HepG2 (cell line): Measurements from ENCODE around the gene HK2. TPM values are rescaled to one million over a fixed set of nuclear protein-coding genes. Genes with fewer than 3 reads are reported as not detected.

Experiments used
- CCDC6 ChIP-seq: sonication (generic); formaldehyde crosslinking; IDR thresholded peaks from 2 replicates; pipeline ENCODE4 v1.8.1; 2022; ENCODE audit warnings: mild to moderate bottlenecking, missing genetic modification reagents, moderate library complexity
- CREBL2 ChIP-seq: sonication (generic); formaldehyde crosslinking; IDR thresholded peaks from 2 replicates; pipeline ENCODE4 v1.8.1; 2023; ENCODE audit warnings: missing genetic modification reagents, mild to moderate bottlenecking, borderline replicate concordance
- ELF4 ChIP-seq: sonication (generic); formaldehyde crosslinking; IDR thresholded peaks from 2 replicates; pipeline ENCODE4 v1.5.0; 2020; ENCODE audit warnings: missing genetic modification reagents, mild to moderate bottlenecking, moderate library complexity, borderline replicate concordance
- FIP1L1 ChIP-seq: fragments of 200-400 bp; formaldehyde crosslinking; IDR thresholded peaks from 2 replicates; pipeline ENCODE4 v1.6.1; 2018; ENCODE audit warnings: low read depth, mild to moderate bottlenecking, low read length, moderate library complexity, borderline replicate concordance; ENCODE audit not compliant: insufficient read depth
- FOXO4 ChIP-seq: sonication (generic); formaldehyde crosslinking; conservative IDR thresholded peaks from 2 replicates; pipeline ENCODE4 v1.8.1; 2023; ENCODE audit warnings: missing genetic modification reagents
- HOXA3 ChIP-seq: sonication (generic); formaldehyde crosslinking; IDR thresholded peaks from 2 replicates; pipeline ENCODE4 v1.5.0; 2020; ENCODE audit warnings: missing genetic modification reagents
- LCORL ChIP-seq, 2 experiments: fragments of 450-650 bp in 1 of 2; sonication (generic) in 1 of 2; formaldehyde crosslinking in 1 of 2; IDR thresholded peaks; 2 replicates each; pipeline versions ENCODE4 v1.5.0 to v1.6.1; 2017 to 2020; ENCODE audit warnings: antibody characterized with exemption in 1 of 2, missing genetic modification reagents in 1 of 2
- MED1 ChIP-seq: sonication (generic); formaldehyde crosslinking; IDR thresholded peaks from 2 replicates; pipeline ENCODE4 v1.4.0; 2020; ENCODE audit warnings: missing genetic modification reagents
- SRSF9 ChIP-seq: fragments of 200-400 bp; formaldehyde crosslinking; IDR thresholded peaks from 2 replicates; pipeline ENCODE4 v1.6.1; 2018; ENCODE audit warnings: borderline replicate concordance, mild to moderate bottlenecking, low read depth, low read length; ENCODE audit not compliant: insufficient read depth, poor library complexity, severe bottlenecking
- TOPORS ChIP-seq: sonication (generic); formaldehyde crosslinking; IDR thresholded peaks from 2 replicates; pipeline ENCODE4 v1.8.0; 2023; ENCODE audit warnings: mild to moderate bottlenecking, missing genetic modification reagents
- ZMYM4 ChIP-seq: sonication (generic); formaldehyde crosslinking; IDR thresholded peaks from 2 replicates; pipeline ENCODE4 v1.8.1; 2023; ENCODE audit warnings: mild to moderate bottlenecking, missing genetic modification reagents
- ZNF563 ChIP-seq: sonication (generic); formaldehyde crosslinking; IDR thresholded peaks from 2 replicates; pipeline ENCODE4 v1.8.0; 2022; ENCODE audit warnings: mild to moderate bottlenecking, moderate library complexity, missing genetic modification reagents
- ZNF598 ChIP-seq: sonication (generic); formaldehyde crosslinking; IDR thresholded peaks from 2 replicates; pipeline ENCODE4 v1.5.1; 2020; ENCODE audit warnings: mild to moderate bottlenecking, missing genetic modification reagents, borderline replicate concordance
- polyA plus RNA-seq, 8 experiments: library from polyadenylated mRNA; depleted of rRNA in 3 of 8; stranded (reverse) in 7 of 8; unstranded in 1 of 8; fragments of >200 nt; fragmentation: Illumina TruSeq in 4 of 8; extraction: Trizol in 4 of 8; gene quantifications; 2 replicates each; pipeline versions ENCODE4 v1.2.1 to v1.2.3, GENCODE V29; 2011 to 2016; ENCODE audit warnings: low read depth in 4 of 8, missing spikeins in 1 of 8, mixed read lengths in 1 of 8; ENCODE audit not compliant: insufficient read depth in 1 of 8
- total RNA-seq, 5 experiments: library from RNA; depleted of rRNA; stranded (reverse); fragments of >200 nt; fragmentation: Illumina TruSeq; extraction: Trizol; gene quantifications; 2 replicates each; pipeline ENCODE4 v1.2.3, GENCODE V29; 2016; ENCODE audit warnings: low read depth in 1 of 5
- TF ChIP-seq, protein P1 (sequence below): sonication (generic); formaldehyde crosslinking; IDR thresholded peaks from 2 replicates; pipeline ENCODE4 v1.9.0; 2022; ENCODE audit warnings: missing genetic modification reagents, mild to moderate bottlenecking, borderline replicate concordance
- TF ChIP-seq, protein P2 (sequence below): sonication (generic); formaldehyde crosslinking; IDR thresholded peaks from 2 replicates; pipeline ENCODE4 v1.8.1; 2023; ENCODE audit warnings: mild to moderate bottlenecking, missing genetic modification reagents
- TF ChIP-seq, protein P3 (sequence below): sonication (generic); formaldehyde crosslinking; IDR thresholded peaks from 2 replicates; pipeline ENCODE4 v1.5.0; 2020; ENCODE audit warnings: missing genetic modification reagents
- TF ChIP-seq, protein P4 (sequence below): sonication (generic); formaldehyde crosslinking; IDR thresholded peaks from 2 replicates; pipeline ENCODE4 v1.4.0; 2020; ENCODE audit warnings: low read depth, missing genetic modification reagents

Gene HK2
- total and polyA plus RNA-seq, 2 of the 13 experiments (the other 11 are each of a cell fraction or from before 2014, with no cell fraction given), result 13.2 to 101 TPM

DNA sequence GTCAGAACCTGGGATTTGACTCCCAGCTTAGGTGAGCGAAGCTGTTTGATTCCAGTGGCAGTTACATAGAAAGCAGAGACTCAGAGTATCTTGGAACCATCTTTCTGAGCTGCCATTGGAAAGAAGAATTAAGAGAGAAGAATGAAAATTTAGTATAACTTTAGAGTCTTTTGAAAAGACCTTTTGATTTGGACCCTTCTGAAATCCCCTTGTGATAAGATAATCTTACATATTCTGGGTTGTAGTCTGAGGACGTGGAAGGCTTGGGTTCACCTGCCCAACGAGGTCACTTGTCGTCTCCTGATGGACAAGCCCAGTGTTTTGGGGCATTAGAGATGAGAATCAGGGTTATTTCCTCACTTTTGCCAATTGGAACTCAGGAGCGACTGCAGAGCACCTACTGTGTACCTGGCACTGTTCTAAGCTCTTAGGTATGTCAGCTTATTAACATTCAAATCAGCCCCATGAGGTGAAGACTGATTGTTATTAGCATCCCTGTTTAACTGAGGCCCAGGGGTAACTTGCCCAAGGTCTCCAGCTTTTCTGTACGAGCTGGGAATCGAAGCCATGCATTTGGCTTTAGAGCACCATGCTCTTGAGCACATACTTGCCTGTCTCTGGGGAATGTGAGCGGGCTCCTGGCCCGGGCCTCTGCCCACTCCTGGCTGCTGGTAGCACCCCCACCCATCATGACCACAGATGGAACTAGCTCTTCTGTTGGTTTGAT, 2.9 kb downstream of the HK2 start (continued):
- TF ChIP-seq LCORL (IDR thresholded peaks at IDR 0.05), result no peak
- no peak for TF ChIP-seq LCORL (CRISPR knock-in tag; IDR thresholded peaks at IDR 0.05)
- TF ChIP-seq, protein P1, sequence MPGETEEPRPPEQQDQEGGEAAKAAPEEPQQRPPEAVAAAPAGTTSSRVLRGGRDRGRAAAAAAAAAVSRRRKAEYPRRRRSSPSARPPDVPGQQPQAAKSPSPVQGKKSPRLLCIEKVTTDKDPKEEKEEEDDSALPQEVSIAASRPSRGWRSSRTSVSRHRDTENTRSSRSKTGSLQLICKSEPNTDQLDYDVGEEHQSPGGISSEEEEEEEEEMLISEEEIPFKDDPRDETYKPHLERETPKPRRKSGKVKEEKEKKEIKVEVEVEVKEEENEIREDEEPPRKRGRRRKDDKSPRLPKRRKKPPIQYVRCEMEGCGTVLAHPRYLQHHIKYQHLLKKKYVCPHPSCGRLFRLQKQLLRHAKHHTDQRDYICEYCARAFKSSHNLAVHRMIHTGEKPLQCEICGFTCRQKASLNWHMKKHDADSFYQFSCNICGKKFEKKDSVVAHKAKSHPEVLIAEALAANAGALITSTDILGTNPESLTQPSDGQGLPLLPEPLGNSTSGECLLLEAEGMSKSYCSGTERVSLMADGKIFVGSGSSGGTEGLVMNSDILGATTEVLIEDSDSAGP (CRISPR knock-in tag), result no peak
- TF ChIP-seq, protein P2, sequence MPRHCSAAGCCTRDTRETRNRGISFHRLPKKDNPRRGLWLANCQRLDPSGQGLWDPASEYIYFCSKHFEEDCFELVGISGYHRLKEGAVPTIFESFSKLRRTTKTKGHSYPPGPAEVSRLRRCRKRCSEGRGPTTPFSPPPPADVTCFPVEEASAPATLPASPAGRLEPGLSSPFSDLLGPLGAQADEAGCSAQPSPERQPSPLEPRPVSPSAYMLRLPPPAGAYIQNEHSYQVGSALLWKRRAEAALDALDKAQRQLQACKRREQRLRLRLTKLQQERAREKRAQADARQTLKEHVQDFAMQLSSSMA (CRISPR knock-in tag), result no peak
- TF ChIP-seq, protein P3, sequence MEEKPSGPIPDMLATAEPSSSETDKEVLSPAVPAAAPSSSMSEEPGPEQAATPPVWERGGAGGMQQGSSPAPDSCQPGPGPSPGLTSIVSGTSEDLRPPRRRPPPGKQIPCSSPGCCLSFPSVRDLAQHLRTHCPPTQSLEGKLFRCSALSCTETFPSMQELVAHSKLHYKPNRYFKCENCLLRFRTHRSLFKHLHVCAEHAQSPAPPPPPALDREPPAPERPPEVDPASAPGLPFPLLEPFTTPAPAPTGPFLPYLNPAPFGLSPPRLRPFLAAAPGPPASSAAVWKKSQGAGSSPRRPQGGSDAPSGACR (CRISPR knock-in tag), result no peak
- no peak for TF ChIP-seq CCDC6 (CRISPR knock-in tag)
- TF ChIP-seq CREBL2 (CRISPR knock-in tag), result no peak
- TF ChIP-seq, protein P4, sequence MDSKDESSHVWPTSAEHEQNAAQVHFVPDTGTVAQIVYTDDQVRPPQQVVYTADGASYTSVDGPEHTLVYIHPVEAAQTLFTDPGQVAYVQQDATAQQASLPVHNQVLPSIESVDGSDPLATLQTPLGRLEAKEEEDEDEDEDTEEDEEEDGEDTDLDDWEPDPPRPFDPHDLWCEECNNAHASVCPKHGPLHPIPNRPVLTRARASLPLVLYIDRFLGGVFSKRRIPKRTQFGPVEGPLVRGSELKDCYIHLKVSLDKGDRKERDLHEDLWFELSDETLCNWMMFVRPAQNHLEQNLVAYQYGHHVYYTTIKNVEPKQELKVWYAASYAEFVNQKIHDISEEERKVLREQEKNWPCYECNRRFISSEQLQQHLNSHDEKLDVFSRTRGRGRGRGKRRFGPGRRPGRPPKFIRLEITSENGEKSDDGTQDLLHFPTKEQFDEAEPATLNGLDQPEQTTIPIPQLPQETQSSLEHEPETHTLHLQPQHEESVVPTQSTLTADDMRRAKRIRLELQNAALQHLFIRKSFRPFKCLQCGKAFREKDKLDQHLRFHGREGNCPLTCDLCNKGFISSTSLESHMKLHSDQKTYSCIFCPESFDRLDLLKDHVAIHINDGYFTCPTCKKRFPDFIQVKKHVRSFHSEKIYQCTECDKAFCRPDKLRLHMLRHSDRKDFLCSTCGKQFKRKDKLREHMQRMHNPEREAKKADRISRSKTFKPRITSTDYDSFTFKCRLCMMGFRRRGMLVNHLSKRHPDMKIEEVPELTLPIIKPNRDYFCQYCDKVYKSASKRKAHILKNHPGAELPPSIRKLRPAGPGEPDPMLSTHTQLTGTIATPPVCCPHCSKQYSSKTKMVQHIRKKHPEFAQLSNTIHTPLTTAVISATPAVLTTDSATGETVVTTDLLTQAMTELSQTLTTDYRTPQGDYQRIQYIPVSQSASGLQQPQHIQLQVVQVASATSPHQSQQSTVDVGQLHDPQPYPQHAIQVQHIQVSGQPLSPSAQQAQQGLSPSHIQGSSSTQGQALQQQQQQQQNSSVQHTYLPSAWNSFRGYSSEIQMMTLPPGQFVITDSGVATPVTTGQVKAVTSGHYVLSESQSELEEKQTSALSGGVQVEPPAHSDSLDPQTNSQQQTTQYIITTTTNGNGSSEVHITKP, result no peak
- no peak; the same call in 1 of the 2 replicates for TF ChIP-seq MED1 (CRISPR knock-in tag)
- no peak for TF ChIP-seq ZNF598
- TF ChIP-seq ELF4 (CRISPR knock-in tag), result no peak
- no peak for TF ChIP-seq HOXA3 (CRISPR knock-in tag)
- no peak for TF ChIP-seq TOPORS (CRISPR knock-in tag)
- no peak for TF ChIP-seq SRSF9
- TF ChIP-seq FOXO4 (CRISPR knock-in tag), result no peak
- no peak for TF ChIP-seq FIP1L1
- peak; percentile 7; the same call in 1 of the 2 replicates for TF ChIP-seq ZNF563 (CRISPR knock-in tag)
- TF ChIP-seq ZMYM4 (CRISPR knock-in tag), result 0 out of 2 replicates have a peak, but pooled peaks have one; percentile 2
